Fibroblast of lung (primary cell): ENCODE measurements around the gene STPG4.

Experiments used
- EZH2 ChIP-seq: IDR thresholded peaks from 2 replicates; pipeline ENCODE4 v1.5.1; 2012; ENCODE audit warnings: low read length, control low read depth, mild to moderate bottlenecking; ENCODE audit errors: missing control alignments
- TF ChIP-seq, protein P1 (sequence below), 2 donors: IDR thresholded peaks in 1 of 2; conservative IDR thresholded peaks in 1 of 2; 1 replicate in 1 of 2; 2 replicates in 1 of 2; pipeline ENCODE4 v1.5.1; 2011 to 2012; ENCODE audit warnings: low read length in 2 of 2, control low read depth in 1 of 2, inconsistent platforms in 1 of 2, low read depth in 1 of 2, mild to moderate bottlenecking in 1 of 2

DNA sequence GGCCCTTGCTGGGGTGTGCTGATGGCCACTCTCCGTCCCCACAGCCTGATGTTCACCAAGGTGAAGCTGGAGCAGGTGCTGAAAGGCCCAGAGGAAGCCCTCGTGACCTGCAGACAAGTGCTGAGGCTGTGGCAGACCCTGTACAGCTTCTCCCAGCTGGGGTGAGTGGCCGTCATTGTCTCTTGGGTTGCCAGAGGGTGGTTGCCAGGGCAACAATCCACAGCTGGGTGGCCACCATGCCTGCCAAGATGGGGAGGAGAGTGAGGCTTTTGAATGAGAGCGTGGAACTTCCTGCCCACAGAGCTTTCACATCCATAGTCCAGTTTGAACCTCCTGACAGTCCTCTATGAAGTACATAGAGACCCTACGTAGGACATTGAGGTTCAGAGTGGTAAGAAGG lies 108.8 kb downstream of the STPG4 start:
- TF ChIP-seq, protein P1, sequence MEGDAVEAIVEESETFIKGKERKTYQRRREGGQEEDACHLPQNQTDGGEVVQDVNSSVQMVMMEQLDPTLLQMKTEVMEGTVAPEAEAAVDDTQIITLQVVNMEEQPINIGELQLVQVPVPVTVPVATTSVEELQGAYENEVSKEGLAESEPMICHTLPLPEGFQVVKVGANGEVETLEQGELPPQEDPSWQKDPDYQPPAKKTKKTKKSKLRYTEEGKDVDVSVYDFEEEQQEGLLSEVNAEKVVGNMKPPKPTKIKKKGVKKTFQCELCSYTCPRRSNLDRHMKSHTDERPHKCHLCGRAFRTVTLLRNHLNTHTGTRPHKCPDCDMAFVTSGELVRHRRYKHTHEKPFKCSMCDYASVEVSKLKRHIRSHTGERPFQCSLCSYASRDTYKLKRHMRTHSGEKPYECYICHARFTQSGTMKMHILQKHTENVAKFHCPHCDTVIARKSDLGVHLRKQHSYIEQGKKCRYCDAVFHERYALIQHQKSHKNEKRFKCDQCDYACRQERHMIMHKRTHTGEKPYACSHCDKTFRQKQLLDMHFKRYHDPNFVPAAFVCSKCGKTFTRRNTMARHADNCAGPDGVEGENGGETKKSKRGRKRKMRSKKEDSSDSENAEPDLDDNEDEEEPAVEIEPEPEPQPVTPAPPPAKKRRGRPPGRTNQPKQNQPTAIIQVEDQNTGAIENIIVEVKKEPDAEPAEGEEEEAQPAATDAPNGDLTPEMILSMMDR (conservative IDR thresholded peaks at IDR 0.05 in 1 of 2, IDR thresholded peaks at IDR 0.05 in 1 of 2; ENCODE audit: low read depth in 1 of 2, low read length in 2 of 2) = no peak
- TF ChIP-seq EZH2 = no peak
